Endothelial cell of umbilical vein (primary cell): ENCODE data around the gene RAD51B. TPM values are rescaled to one million over a fixed set of nuclear protein-coding genes. Genes with fewer than 3 reads are reported as not detected.

Experiments used
- BruUV-seq: library from RNA; stranded (reverse); fragments of 400-500 nt; replicated peaks from 2 replicates; lab custom pipeline; 2021; lab: Mats Ljungman, UMichigan
- CTCF ChIA-PET: fragments of 300-600, 350-600 bp; sonication (Branson Sonifier 250); formaldehyde crosslinking; loops from one replicate; lab custom pipeline; 2021; ENCODE audit warnings: antibody characterized with exemption, inconsistent platforms; lab: Charles Lee
- POLR2A ChIA-PET: fragments of 300-600, 350-600 bp; sonication (Branson Sonifier 250); formaldehyde crosslinking; loops from one replicate; lab custom pipeline; 2021; ENCODE audit warnings: antibody characterized with exemption, inconsistent platforms; lab: Charles Lee
- DNase-seq: peaks from one replicate; pipeline ENCODE4 v3.0.0-alpha.2; 2011; ENCODE audit warnings: low read depth, low spot score
- FAIRE-seq: peaks from 2 replicates; lab custom pipeline; 2011; peaks lifted over from hg19 to GRCh38; lab: Jason Lieb, UNC
- H2AFZ ChIP-seq: 2 replicates; pipeline ENCODE4 v1.6.0; 2012; ENCODE audit warnings: low read depth, low read length, control low read depth, inconsistent platforms
- H3K27ac ChIP-seq: 2 replicates; pipeline ENCODE4 v1.5.1; 2011; ENCODE audit warnings: low read depth, mild to moderate bottlenecking, control low read depth, low read length, moderate library complexity; ENCODE audit not compliant: insufficient read depth
- H3K27me3 ChIP-seq, 2 experiments: 2 replicates each; pipeline versions ENCODE4 v1.6.0 to v1.6.1; 2011; ENCODE audit warnings: low read length in 2 of 2, mixed read lengths in 1 of 2; ENCODE audit not compliant: control insufficient read depth in 2 of 2, insufficient read depth in 2 of 2
- H3K36me3 ChIP-seq, 2 experiments: 2 replicates in 1 of 2; 3 replicates in 1 of 2; pipeline ENCODE4 v1.5.1; 2011; ENCODE audit warnings: low read length in 2 of 2, mild to moderate bottlenecking in 1 of 2, moderate library complexity in 1 of 2; ENCODE audit not compliant: control insufficient read depth in 2 of 2, insufficient read depth in 2 of 2; ENCODE audit errors: extremely low read depth in 1 of 2
- H3K4me1 ChIP-seq: 3 replicates; pipeline ENCODE4 v1.5.1; 2011; ENCODE audit warnings: mild to moderate bottlenecking, low read length; ENCODE audit not compliant: control insufficient read depth, insufficient read depth; ENCODE audit errors: extremely low read depth
- H3K4me2 ChIP-seq: 2 replicates; pipeline ENCODE4 v1.6.1; 2011; ENCODE audit warnings: low read length, control low read depth, mixed read lengths; ENCODE audit not compliant: insufficient read depth
- H3K4me3 ChIP-seq, 3 experiments: fragments of 200-600 bp in 1 of 3; sonication (generic), shearing (Covaris generic) in 1 of 3; replicated peaks in 1 of 3; 2 replicates each; pipeline ENCODE4 v1.5.1; 2011 to 2016; ENCODE audit warnings: control low read depth in 3 of 3, low read length in 3 of 3, mild to moderate bottlenecking in 2 of 3, inconsistent platforms in 1 of 3, low read depth in 1 of 3, moderate library complexity in 1 of 3; ENCODE audit not compliant: insufficient read depth in 1 of 3
- H3K79me2 ChIP-seq: 2 replicates; pipeline ENCODE4 v1.6.0; 2012; ENCODE audit warnings: low read length, inconsistent platforms; ENCODE audit not compliant: control insufficient read depth, insufficient read depth
- H3K9ac ChIP-seq: replicated peaks from 2 replicates; pipeline ENCODE3; 2011; ENCODE audit warnings: low read length, control low read depth; ENCODE audit not compliant: insufficient read depth; ENCODE audit errors: extremely low read depth
- H3K9me1 ChIP-seq: replicated peaks from 3 replicates; pipeline ENCODE4 v1.6.0; 2011; ENCODE audit warnings: mild to moderate bottlenecking, low read length; ENCODE audit not compliant: control insufficient read depth, insufficient read depth; ENCODE audit errors: extremely low read depth
- H3K9me3 ChIP-seq: replicated peaks from 2 replicates; pipeline ENCODE4 v1.5.1; 2012; ENCODE audit warnings: low read length, inconsistent platforms; ENCODE audit not compliant: control insufficient read depth, insufficient read depth
- H4K20me1 ChIP-seq: replicated peaks from 2 replicates; pipeline ENCODE3; 2011; ENCODE audit warnings: mild to moderate bottlenecking, low read length; ENCODE audit not compliant: control insufficient read depth, insufficient read depth; ENCODE audit errors: extremely low read depth
- EZH2 ChIP-seq: IDR thresholded peaks from 2 replicates; pipeline ENCODE4 v1.6.1; 2012; ENCODE audit warnings: borderline replicate concordance, low read depth, mild to moderate bottlenecking, moderate library complexity, low read length, inconsistent platforms; ENCODE audit not compliant: severe bottlenecking
- FOS ChIP-seq: IDR thresholded peaks from 2 replicates; pipeline ENCODE4 v1.6.1; 2011; ENCODE audit warnings: mild to moderate bottlenecking, low read length, moderate library complexity, borderline replicate concordance; ENCODE audit not compliant: insufficient read depth
- GATA2 ChIP-seq: IDR thresholded peaks from 2 replicates; pipeline ENCODE4 v1.7.0; 2011; ENCODE audit warnings: low read depth, mild to moderate bottlenecking, moderate library complexity, mixed read lengths, low read length; ENCODE audit not compliant: insufficient read length, insufficient read depth
- dilution Hi-C: fragments of 300-500 bp; cut with MboI; formaldehyde crosslinking; loops from one replicate; pipeline ENCODE4 v1.15.0; 2019; ENCODE audit warnings: low sequenced_read_pairs; ENCODE audit not compliant: extremely low pct_ligation_motif_present
- intact Hi-C: fragments of 100-400 bp; cut with micrococcal nuclease; formaldehyde crosslinking; loops from one replicate; pipeline ENCODE4 v1.10.0; 2022
- polyA plus RNA-seq, 4 experiments: library from polyadenylated mRNA; depleted of rRNA in 3 of 4; stranded (reverse) in 3 of 4; unstranded in 1 of 4; fragments of >200 nt; gene quantifications; 2 replicates each; pipeline versions ENCODE4 v1.2.1 to v1.2.3, GENCODE V29; 2011 to 2012; ENCODE audit warnings: missing spikeins in 1 of 4
- total RNA-seq: library from RNA; stranded (reverse); gene quantifications from 2 replicates; pipeline ENCODE4 v1.2.3, GENCODE V29; 2021

RAD51B gene
- total and polyA plus RNA-seq, 2 donors (not counting 3 experiments of a cell fraction or from before 2014, with no cell fraction given), result 3.9 to 19.0 TPM

DNA sequence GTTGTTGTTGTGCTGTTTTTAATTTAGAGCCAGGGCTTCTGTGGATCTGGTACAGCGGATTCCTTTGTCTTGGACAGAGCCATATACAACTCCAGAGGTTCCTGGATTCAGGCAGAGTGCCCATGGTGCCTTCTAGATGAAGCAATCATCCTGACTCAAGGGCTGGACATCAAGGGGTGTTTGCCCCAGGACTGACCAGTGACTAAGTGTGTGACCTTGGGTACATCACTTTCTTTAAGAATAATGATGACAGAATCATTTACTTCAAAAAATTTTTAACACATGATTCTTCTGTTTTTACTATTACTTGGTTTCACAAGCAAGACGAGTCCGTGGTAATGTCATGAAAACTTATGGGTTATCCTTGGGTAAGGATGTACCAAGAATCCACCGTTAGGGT is 576.0 kb downstream of the RAD51B start:
- Histone ChIP-seq H3K9ac (no peak overlapping the region), H3K79me2 (no peaks in the 10 kb centered on the region), H3K9me3 (no peaks in the 10 kb centered on the region), H2AFZ (no peak overlapping the region), H3K36me3 (no peaks in the 10 kb centered on the region), H3K9me1 (no peaks in the 10 kb centered on the region), H3K4me2 (no peak overlapping the region), H3K27ac (no peak overlapping the region), H4K20me1 (no peaks in the 10 kb centered on the region), H3K4me3 (no peak overlapping the region), H3K4me1 (no peaks in the 10 kb centered on the region), H3K27me3 (no peaks in the 10 kb centered on the region)
- ChIA-PET POLR2A (no interaction called here), CTCF (no interaction called here)
- no peak for TF ChIP-seq GATA2
- dilution Hi-C loops, result no loop called here
- DNase-seq (no peak), FAIRE-seq (no peak)
- BruUV-seq, result no TSS peak
- intact Hi-C loops, result no loop called here

GRCh38 chr14:68396461-68396860 is 576.9 kb downstream of the RAD51B start:
- Histone ChIP-seq H4K20me1 (no peaks in the 10 kb centered on the region), H3K4me3 (no peak overlapping the region), H3K79me2 (no peaks in the 10 kb centered on the region), H3K27ac (no peak overlapping the region), H3K4me1 (no peaks in the 10 kb centered on the region), H3K36me3 (no peaks in the 10 kb centered on the region), H3K27me3 (no peaks in the 10 kb centered on the region), H3K9ac (no peak overlapping the region), H3K9me3 (no peaks in the 10 kb centered on the region), H3K4me2 (no peak overlapping the region), H3K9me1 (no peaks in the 10 kb centered on the region), H2AFZ (no peak overlapping the region)
- ChIA-PET POLR2A (no interaction called here), CTCF (no interaction called here)
- intact Hi-C loops (no loop called here), dilution Hi-C loops (no loop called here)
- no peak for DNase-seq
- BruUV-seq, result no TSS peak
- FAIRE-seq, result no peak
- TF ChIP-seq EZH2 (no peak), FOS (no peak), GATA2 (no peak)
